ENCODE data around the gene TNPO3.

Gene TNPO3

GRCh38 chr7:129054438-129055293 is at the start of gene TNPO3:
TSS of gene TNPO3 (minus strand) at chr7:129055111. CDS start at chr7:129054770, 341 bp downstream.
- Histone ChIP-seq H3K9me3 (ENCODE audit: low read depth, low read length) (no peaks in the 10 kb centered on the region), H3K4me3 (peak within 1 kb of the TSS; percentile 95), H3K36me3 (ENCODE audit: insufficient read depth, low read length) (peaks cover 5% of the 10 kb centered on the region), H3K27ac (peak within 1 kb of the TSS; percentile 99), H3K9ac (ENCODE audit: insufficient read length) (peak within 1 kb of the TSS; percentile 97)
- TF ChIP-seq POLR2AphosphoS5 (IDR thresholded peaks at IDR 0.05; ENCODE audit: borderline replicate concordance, low read depth, low read length) (peak; percentile 81), FOXP2 (optimal IDR thresholded peaks at IDR 0.05; ENCODE audit: control extremely low read depth, extremely low read length, insufficient read depth) (peak; percentile 53), EZH2 (IDR thresholded peaks at IDR 0.05) (no peak)
- DNase-seq (ENCODE audit: low read depth, low spot score) = peak; percentile 83

- Histone ChIP-seq H3K36me3 (ENCODE audit: insufficient read depth, low read length) (no peaks in the 10 kb centered on the region), H3K9ac (ENCODE audit: insufficient read length) (no peak overlapping the region), H3K9me3 (ENCODE audit: low read depth, low read length) (no peaks in the 10 kb centered on the region), H3K4me3 (no peak overlapping the region), H3K27ac (no peak overlapping the region)
- no peak for DNase-seq (ENCODE audit: low read depth, low spot score)
- TF ChIP-seq POLR2AphosphoS5 (IDR thresholded peaks at IDR 0.05; ENCODE audit: borderline replicate concordance, low read depth, low read length) (no peak), FOXP2 (optimal IDR thresholded peaks at IDR 0.05; ENCODE audit: control extremely low read depth, extremely low read length, insufficient read depth) (no peak), EZH2 (IDR thresholded peaks at IDR 0.05) (no peak)
Measured at GRCh38 chr7:129103561-129104324, 48.8 kb upstream of the TNPO3 start.

- H3K36me3 ChIP-seq (ENCODE audit: insufficient read depth, low read length) = no peaks in the 10 kb centered on the region
- H3K4me3 ChIP-seq = peak overlapping the region; percentile 64
- no peaks in the 10 kb centered on the region for H3K9me3 ChIP-seq (ENCODE audit: low read depth, low read length)
- H3K27ac ChIP-seq = peak overlapping the region; percentile 85
- H3K9ac ChIP-seq (ENCODE audit: insufficient read length) = no peak overlapping the region
- TF ChIP-seq FOXP2 (optimal IDR thresholded peaks at IDR 0.05; ENCODE audit: control extremely low read depth, extremely low read length, insufficient read depth) (no peak), POLR2AphosphoS5 (IDR thresholded peaks at IDR 0.05; ENCODE audit: borderline replicate concordance, low read depth, low read length) (peak; percentile 43; the same call in 1 of the 2 replicates), EZH2 (IDR thresholded peaks at IDR 0.05) (no peak)
- peak; percentile 94 for DNase-seq (ENCODE audit: low read depth, low spot score)
Measured at GRCh38 chr7:129101746-129102145, 46.8 kb upstream of the TNPO3 start.

GRCh38 chr7:129100827-129101166 is 45.9 kb upstream of the TNPO3 start:
- Histone ChIP-seq H3K4me3 (no peak overlapping the region), H3K36me3 (ENCODE audit: insufficient read depth, low read length) (no peaks in the 10 kb centered on the region), H3K27ac (no peak overlapping the region), H3K9me3 (ENCODE audit: low read depth, low read length) (no peaks in the 10 kb centered on the region), H3K9ac (ENCODE audit: insufficient read length) (no peak overlapping the region)
- DNase-seq (ENCODE audit: low read depth, low spot score) = no peak
- TF ChIP-seq EZH2 (IDR thresholded peaks at IDR 0.05) (no peak), POLR2AphosphoS5 (IDR thresholded peaks at IDR 0.05; ENCODE audit: borderline replicate concordance, low read depth, low read length) (no peak), FOXP2 (optimal IDR thresholded peaks at IDR 0.05; ENCODE audit: control extremely low read depth, extremely low read length, insufficient read depth) (no peak)

GRCh38 chr7:129098409-129099084 is 43.6 kb upstream of the TNPO3 start:
- H3K9ac ChIP-seq (ENCODE audit: insufficient read length) = no peak overlapping the region
- no peaks in the 10 kb centered on the region for H3K9me3 ChIP-seq (ENCODE audit: low read depth, low read length)
- no peak overlapping the region for H3K4me3 ChIP-seq
- H3K36me3 ChIP-seq (ENCODE audit: insufficient read depth, low read length) = no peaks in the 10 kb centered on the region
- no peak overlapping the region for H3K27ac ChIP-seq
- TF ChIP-seq POLR2AphosphoS5 (IDR thresholded peaks at IDR 0.05; ENCODE audit: borderline replicate concordance, low read depth, low read length) (no peak), FOXP2 (optimal IDR thresholded peaks at IDR 0.05; ENCODE audit: control extremely low read depth, extremely low read length, insufficient read depth) (no peak), EZH2 (IDR thresholded peaks at IDR 0.05) (no peak)
- no peak for DNase-seq (ENCODE audit: low read depth, low spot score)

GRCh38 chr7:129095258-129095657 is 40.3 kb upstream of the TNPO3 start:
- no peak for DNase-seq (ENCODE audit: low read depth, low spot score)
- Histone ChIP-seq H3K4me3 (no peak overlapping the region), H3K9me3 (ENCODE audit: low read depth, low read length) (no peaks in the 10 kb centered on the region), H3K36me3 (ENCODE audit: insufficient read depth, low read length) (no peaks in the 10 kb centered on the region), H3K9ac (ENCODE audit: insufficient read length) (no peak overlapping the region), H3K27ac (no peak overlapping the region)
- TF ChIP-seq POLR2AphosphoS5 (IDR thresholded peaks at IDR 0.05; ENCODE audit: borderline replicate concordance, low read depth, low read length) = no peak
- TF ChIP-seq FOXP2 (optimal IDR thresholded peaks at IDR 0.05; ENCODE audit: control extremely low read depth, extremely low read length, insufficient read depth) = no peak
- no peak for TF ChIP-seq EZH2 (IDR thresholded peaks at IDR 0.05)

- no peak for DNase-seq (ENCODE audit: low read depth, low spot score)
- TF ChIP-seq POLR2AphosphoS5 (IDR thresholded peaks at IDR 0.05; ENCODE audit: borderline replicate concordance, low read depth, low read length) = no peak
- TF ChIP-seq FOXP2 (optimal IDR thresholded peaks at IDR 0.05; ENCODE audit: control extremely low read depth, extremely low read length, insufficient read depth) = no peak
- no peak for TF ChIP-seq EZH2 (IDR thresholded peaks at IDR 0.05)
- Histone ChIP-seq H3K27ac (no peak overlapping the region), H3K4me3 (no peak overlapping the region), H3K36me3 (ENCODE audit: insufficient read depth, low read length) (no peaks in the 10 kb centered on the region), H3K9ac (ENCODE audit: insufficient read length) (no peak overlapping the region), H3K9me3 (ENCODE audit: low read depth, low read length) (no peaks in the 10 kb centered on the region)
Measured at GRCh38 chr7:129094501-129094900, 39.6 kb upstream of the TNPO3 start.
